ENCODE measurements around the gene CADM1. TPM values are rescaled to one million over a fixed set of nuclear protein-coding genes. Genes with fewer than 3 reads are reported as not detected.
A peak's percentile ranks its signal among the peaks of the same experiment; 100 is the strongest.

The CADM1 gene
- total and polyA plus RNA-seq, 9 of the 15 experiments (the other 6 are each of a cell fraction or from before 2014, with no cell fraction given): 0.42 TPM; not detected in 8

DNA sequence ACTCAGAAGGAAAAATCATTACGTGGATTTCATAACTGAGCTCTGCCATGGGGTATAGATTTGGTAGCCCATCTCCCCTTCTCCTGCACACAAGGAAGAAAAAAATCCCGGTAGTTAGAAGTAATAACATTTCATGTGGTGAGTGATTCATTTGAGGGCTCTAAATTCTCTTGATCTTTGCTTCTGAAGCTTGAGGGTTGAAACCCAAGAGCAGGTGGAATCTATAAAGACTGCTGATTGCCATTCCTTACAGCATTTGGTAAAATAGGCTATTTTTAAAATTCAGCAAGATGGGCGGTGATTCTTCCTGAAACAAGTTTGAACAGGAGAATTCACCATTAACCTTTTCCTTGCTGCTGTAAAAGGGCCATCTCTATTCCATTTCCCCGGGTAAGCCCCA, 266.1 kb downstream of the CADM1 start (continued):
- TF ChIP-seq, protein P1, sequence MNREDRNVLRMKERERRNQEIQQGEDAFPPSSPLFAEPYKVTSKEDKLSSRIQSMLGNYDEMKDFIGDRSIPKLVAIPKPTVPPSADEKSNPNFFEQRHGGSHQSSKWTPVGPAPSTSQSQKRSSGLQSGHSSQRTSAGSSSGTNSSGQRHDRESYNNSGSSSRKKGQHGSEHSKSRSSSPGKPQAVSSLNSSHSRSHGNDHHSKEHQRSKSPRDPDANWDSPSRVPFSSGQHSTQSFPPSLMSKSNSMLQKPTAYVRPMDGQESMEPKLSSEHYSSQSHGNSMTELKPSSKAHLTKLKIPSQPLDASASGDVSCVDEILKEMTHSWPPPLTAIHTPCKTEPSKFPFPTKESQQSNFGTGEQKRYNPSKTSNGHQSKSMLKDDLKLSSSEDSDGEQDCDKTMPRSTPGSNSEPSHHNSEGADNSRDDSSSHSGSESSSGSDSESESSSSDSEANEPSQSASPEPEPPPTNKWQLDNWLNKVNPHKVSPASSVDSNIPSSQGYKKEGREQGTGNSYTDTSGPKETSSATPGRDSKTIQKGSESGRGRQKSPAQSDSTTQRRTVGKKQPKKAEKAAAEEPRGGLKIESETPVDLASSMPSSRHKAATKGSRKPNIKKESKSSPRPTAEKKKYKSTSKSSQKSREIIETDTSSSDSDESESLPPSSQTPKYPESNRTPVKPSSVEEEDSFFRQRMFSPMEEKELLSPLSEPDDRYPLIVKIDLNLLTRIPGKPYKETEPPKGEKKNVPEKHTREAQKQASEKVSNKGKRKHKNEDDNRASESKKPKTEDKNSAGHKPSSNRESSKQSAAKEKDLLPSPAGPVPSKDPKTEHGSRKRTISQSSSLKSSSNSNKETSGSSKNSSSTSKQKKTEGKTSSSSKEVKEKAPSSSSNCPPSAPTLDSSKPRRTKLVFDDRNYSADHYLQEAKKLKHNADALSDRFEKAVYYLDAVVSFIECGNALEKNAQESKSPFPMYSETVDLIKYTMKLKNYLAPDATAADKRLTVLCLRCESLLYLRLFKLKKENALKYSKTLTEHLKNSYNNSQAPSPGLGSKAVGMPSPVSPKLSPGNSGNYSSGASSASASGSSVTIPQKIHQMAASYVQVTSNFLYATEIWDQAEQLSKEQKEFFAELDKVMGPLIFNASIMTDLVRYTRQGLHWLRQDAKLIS (CRISPR knock-in tag; IDR thresholded peaks at IDR 0.05): no peak

- no peaks in the 10 kb centered on the region for H3K9me3 ChIP-seq (replicated peaks; ENCODE audit: control insufficient read depth, insufficient read depth, low read depth, low read length)
- no peak overlapping the region for H2AFZ ChIP-seq (ENCODE audit: low read depth, low read length)
- H3K36me3 ChIP-seq (ENCODE audit: control insufficient read depth, insufficient read depth, low read length): no peaks in the 10 kb centered on the region
- ATAC-seq (no peak), FAIRE-seq (no peak), DNase-seq (ENCODE audit: extremely low read depth in 1 of 4, low spot score in 3 of 4) (no peak)
- BruUV-seq (replicated peaks): no TSS peak
- TF ChIP-seq ARID1B (IDR thresholded peaks at IDR 0.05): no peak
- TF ChIP-seq SNIP1 (IDR thresholded peaks at IDR 0.05; ENCODE audit: low read depth): no peak
- no peak for TF ChIP-seq PHB (CRISPR knock-in tag; IDR thresholded peaks at IDR 0.05)
- 0 out of 2 replicates have a peak, but pooled peaks have one; percentile 17 for TF ChIP-seq ZNF316 (IDR thresholded peaks at IDR 0.05)
- no peak for TF ChIP-seq BHLHE40 (IDR thresholded peaks at IDR 0.05; ENCODE audit: low read length)
- TF ChIP-seq ZNF717 (CRISPR knock-in tag; IDR thresholded peaks at IDR 0.05): no peak
- TF ChIP-seq, protein P2, sequence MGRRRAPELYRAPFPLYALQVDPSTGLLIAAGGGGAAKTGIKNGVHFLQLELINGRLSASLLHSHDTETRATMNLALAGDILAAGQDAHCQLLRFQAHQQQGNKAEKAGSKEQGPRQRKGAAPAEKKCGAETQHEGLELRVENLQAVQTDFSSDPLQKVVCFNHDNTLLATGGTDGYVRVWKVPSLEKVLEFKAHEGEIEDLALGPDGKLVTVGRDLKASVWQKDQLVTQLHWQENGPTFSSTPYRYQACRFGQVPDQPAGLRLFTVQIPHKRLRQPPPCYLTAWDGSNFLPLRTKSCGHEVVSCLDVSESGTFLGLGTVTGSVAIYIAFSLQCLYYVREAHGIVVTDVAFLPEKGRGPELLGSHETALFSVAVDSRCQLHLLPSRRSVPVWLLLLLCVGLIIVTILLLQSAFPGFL (CRISPR knock-in tag; IDR thresholded peaks at IDR 0.05): no peak
- TF ChIP-seq CSDE1 (IDR thresholded peaks at IDR 0.05): no peak
- 2% methylated on average over 3 of the region's 3 CpGs for WGBS (ENCODE audit: insufficient coverage, low coverage, missing lambda C conversion rate)
- H3K4me3 ChIP-seq: no peak overlapping the region
- H3K4me2 ChIP-seq (ENCODE audit: insufficient read depth, low read length): no peak overlapping the region
- intact Hi-C loops (cut with micrococcal nuclease) (no loop called here), in situ Hi-C loops (cut with MboI) (no loop called here)
- CTCF ChIA-PET (ENCODE audit: low intra/inter-chr PET ratio): no interaction called here
- H3K79me2 ChIP-seq (ENCODE audit: control insufficient read depth, insufficient read depth, low read length): no peaks in the 10 kb centered on the region
- no peak overlapping the region for H3K27ac ChIP-seq (ENCODE audit: extremely low read depth, low read depth, low read length)
- H3K27me3 ChIP-seq (ENCODE audit: control insufficient read depth in 2 of 2, insufficient read depth in 2 of 2, low read length in 2 of 2): no peaks in the 10 kb centered on the region
- POLR2A ChIA-PET: interaction anchor here (0.7 kb wide), 1 partner anchor 18 kb away, joined by 3 read pairs; no protein-coding TSS in a partner anchor
- no peaks in the 10 kb centered on the region for H3K4me1 ChIP-seq (replicated peaks in 1 of 2; ENCODE audit: control insufficient read depth in 2 of 2, insufficient read depth in 2 of 2, low read length in 2 of 2)
- H3K9ac ChIP-seq (ENCODE audit: insufficient read depth in 1 of 2, low read depth in 2 of 2, low read length in 2 of 2): no peak overlapping the region
- no peaks in the 10 kb centered on the region for H4K20me1 ChIP-seq (replicated peaks; ENCODE audit: control insufficient read depth, insufficient read depth, low read length)
- H3K9me1 ChIP-seq (ENCODE audit: control insufficient read depth, insufficient read depth, low read length): no peaks in the 10 kb centered on the region
Observed at GRCh38 chr11:115237578-115237977, 266.6 kb downstream of the CADM1 start.

All from K562 (cell line).